GM12801 (cell line): Measurements from ENCODE around the gene RASGRP1.
A peak's percentile ranks its signal among the peaks of the same experiment; 100 is the strongest.

Source experiments
- CTCF ChIP-seq: IDR thresholded peaks from one replicate; pipeline ENCODE4 v1.5.1; 2011; ENCODE audit warnings: control low read depth; ENCODE audit not compliant: insufficient read length; ENCODE audit errors: extremely low read depth

The RASGRP1 gene

GRCh38 chr15:38459480-38459879 lies 105.1 kb downstream of the RASGRP1 start:
- TF ChIP-seq CTCF: no peak

GRCh38 chr15:38458646-38459045 lies 106.0 kb downstream of the RASGRP1 start:
- no peak for TF ChIP-seq CTCF

GRCh38 chr15:38455092-38455491 lies 109.5 kb downstream of the RASGRP1 start:
- TF ChIP-seq CTCF: no peak

- no peak for TF ChIP-seq CTCF
Observed at GRCh38 chr15:38454696-38455090, 109.9 kb downstream of the RASGRP1 start.

- no peak for TF ChIP-seq CTCF
Observed at GRCh38 chr15:38453971-38454695, 110.5 kb downstream of the RASGRP1 start, which contains the start of gene FAM98B. Gene FAM98B (plus strand): TSS chr15:38454127. CDS start chr15:38454162, 35 bp downstream.

- no peak for TF ChIP-seq CTCF
Observed at GRCh38 chr15:38441130-38441519, 123.5 kb downstream of the RASGRP1 start.

GRCh38 chr15:38440353-38441129 lies 124.1 kb downstream of the RASGRP1 start:
- peak; percentile 83 for TF ChIP-seq CTCF
